HG03280 (cell line): ENCODE data around the gene RNF13.
"Not testable (repeated sequence)": the region's sequence is repeated elsewhere in the genome, so short reads cannot be mapped to it uniquely, and the experiment has no call there.

Experiments
- ATAC-seq: cut with Tn5 transposase; IDR thresholded peaks from one replicate; pipeline ENCODE4 v1.9.1; 2021; ENCODE audit warnings: mild to moderate bottlenecking, moderate library complexity; ENCODE audit not compliant: unreplicated experiment

The RNF13 gene

DNA sequence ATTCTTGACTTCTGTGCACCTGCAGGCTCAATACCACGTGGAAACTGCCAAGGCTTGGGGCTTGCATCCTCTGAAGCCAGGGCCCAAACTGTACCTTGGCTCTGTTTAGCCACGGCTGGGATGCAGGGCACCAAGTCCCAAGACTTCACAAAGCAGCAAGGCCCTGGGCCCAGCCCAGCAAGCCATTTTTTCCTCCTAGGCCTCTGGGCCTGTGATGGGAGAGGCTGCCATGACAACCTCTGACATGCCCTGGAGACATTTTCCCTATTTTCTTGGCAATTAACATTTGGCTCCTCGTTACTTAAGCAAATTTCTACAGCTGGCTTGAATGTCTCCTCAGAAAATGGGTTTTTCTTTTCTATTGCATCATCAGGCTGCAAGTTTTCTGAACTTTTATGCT lies 25.5 kb downstream of the RNF13 start:
- ATAC-seq: not testable (repeated sequence)

DNA sequence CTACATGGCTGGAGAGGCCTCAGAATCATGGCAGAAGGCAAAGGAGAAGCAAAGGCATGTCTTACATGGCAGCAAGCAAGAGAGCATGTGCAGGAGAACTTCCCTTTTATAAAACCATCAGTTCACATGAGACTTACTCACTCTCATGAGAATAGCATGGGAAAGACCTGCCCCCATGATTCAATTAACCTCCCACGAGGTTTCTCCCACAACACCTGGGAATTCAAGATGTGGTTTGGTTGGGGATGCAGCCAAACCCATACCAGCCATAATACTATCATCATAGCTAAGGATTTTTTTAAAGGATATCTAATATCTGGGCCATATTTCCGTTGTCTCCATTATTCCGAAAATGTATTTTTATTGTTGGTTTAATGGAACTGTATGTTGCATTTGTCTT lies 26.5 kb downstream of the RNF13 start:
- ATAC-seq: not testable (repeated sequence)

DNA sequence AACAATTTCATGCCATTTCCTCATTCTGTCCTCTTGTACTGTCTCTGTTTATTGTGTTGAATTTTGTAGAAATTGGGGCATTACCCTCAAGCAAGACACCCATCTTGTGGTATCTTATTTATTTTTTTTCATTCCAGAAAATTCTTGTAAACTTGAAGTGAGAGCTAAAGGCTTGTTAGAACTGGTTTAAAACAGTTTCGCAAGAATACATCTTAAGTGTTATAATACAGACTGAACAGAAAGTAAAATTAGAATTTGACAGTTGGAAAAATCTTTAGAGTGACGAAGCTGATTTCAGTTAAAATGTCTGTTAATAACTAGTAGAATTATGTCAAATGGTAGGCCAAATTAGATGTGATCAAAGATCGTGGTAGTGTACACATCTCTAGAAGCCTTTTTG lies 26.9 kb downstream of the RNF13 start:
- no peak for ATAC-seq

DNA sequence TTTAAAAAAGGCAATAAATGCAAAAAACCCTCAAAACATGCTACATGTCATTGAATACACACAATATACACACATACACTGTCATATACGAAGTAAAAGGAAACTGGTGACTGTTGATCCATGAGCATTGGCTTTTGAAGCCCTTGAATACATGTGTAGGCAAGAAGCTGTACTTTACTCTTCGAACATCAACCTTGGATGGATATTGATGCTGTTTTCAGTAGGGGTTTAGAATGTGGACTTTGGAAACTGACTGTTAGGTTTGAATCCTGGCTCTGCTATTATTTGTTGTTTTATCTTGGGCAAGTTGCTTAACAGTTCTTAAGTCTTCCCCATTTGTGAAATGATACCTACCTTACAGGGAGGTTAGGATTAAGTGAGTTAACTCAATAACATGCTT lies 30.5 kb downstream of the RNF13 start:
- no peak for ATAC-seq

DNA sequence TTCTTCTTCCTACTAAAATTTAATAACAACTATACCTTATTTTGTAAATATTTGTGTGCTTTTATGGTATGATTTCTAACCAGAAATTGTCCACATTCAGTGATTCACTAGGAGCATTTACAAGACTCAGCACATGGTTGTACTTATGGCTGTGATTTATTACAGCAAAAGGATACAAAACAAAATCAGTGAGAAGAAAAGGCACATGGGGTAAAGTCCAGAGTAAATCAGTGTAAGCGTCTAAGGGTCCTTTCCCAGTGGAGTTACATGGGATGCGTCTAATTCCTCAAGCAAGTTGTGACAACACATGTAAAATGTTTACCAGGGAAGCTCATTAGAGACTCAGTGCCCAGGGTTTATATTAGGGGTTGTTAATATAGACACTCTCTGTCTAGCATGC lies 31.1 kb downstream of the RNF13 start:
- ATAC-seq: no peak

DNA sequence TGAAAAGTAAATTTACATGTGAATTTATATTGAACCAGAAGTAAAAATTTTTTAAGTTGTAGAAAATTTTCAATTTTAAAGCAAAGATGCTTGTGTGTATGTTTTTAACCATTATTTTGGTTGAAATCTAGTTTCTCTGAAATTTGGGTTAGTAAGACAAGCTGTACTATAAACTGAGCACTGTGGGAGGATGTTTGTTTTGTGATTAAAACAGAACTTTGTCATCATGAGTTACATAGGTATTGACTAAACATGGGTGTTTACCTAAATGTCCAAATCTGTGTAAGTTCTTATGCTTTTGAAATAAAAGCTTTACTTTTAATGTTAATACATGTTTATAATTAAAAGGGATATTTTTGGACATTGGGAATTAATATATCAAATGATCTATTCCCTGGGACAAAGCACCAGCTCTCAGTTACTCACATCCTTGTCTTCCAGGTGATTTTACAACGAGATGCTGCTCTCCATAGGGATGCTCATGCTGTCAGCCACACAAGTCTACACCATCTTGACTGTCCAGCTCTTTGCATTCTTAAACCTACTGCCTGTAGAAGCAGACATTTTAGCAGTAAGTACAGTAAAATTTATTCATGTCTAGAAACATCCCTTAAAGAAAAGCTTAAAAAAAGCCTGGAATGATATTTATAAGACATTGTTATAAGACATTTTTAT lies 32.7 kb downstream of the RNF13 start:
- ATAC-seq: no peak

DNA sequence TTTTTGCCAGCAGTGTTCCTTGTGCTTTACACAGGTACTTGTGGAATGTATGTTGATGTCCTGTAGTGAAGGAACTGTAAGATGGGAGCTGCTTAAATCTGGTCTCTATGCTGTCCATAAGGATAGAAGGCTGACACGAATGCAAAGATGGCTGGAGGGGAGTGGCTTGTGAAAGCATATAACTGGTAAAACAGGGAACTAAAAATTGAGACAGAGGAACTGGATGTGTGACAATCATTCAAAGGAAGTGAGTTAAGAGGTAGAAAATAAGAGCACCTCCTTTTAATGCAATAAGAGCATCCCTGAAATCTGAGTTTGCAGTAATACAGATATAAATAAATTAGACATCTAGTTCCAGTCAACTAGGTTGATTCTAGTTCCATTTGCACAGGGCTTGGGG lies 35.2 kb downstream of the RNF13 start:
- ATAC-seq: no peak

DNA sequence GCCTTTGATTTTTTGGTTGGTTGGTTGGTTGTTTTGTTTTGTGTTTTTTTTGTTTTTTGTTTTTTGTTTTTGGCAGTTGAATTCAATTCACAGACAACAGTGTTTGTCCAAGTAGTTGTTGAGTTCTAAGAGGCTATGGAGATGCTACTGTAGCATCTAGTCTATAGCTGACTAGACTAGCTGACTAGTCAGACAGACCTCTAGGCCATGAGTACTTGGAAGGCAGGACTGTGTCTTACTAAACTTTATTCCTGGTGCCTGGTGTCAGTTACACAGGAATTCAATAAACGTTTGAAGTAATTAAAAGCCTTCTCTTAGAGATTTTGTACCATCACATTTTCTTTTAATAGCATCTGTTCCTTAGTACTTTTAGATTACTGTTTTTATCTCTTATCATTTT lies 35.7 kb downstream of the RNF13 start:
- no peak for ATAC-seq

DNA sequence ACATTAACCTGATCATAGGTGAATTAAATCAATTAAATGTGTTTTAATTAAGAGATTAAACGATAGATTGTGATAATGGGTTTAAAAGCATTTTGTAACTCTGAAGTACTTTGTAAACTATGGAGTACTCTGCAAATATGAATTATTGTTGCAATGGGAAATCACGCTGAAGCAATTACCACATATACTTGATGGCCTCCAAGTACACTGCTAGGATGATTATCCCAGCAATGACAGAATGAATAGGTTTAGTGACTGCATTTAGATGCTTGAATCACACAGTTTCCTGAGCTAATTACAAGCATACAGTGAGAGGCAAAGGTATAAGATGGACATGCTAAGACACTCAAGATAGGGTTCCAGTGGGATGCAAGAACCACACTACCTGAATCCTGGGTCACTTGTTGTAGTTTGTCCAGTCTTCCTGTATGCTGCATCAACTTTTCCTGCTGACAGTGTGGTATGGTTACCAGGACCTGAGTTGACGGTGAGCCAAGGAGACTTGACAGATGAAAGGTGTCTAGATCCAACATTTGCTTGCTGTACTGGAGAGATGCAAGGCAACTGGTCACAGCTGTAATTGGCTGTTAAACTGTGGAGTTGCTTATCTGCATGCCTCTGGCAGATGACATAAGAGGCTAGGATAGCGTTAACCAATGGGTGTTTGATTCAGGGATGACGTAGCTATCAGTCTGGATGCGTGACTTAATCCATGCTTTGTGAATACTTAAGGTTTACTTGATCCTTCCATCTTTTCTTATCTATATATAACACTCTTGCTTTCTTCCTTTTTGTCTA lies 38.0 kb downstream of the RNF13 start:
- ATAC-seq: no peak

DNA sequence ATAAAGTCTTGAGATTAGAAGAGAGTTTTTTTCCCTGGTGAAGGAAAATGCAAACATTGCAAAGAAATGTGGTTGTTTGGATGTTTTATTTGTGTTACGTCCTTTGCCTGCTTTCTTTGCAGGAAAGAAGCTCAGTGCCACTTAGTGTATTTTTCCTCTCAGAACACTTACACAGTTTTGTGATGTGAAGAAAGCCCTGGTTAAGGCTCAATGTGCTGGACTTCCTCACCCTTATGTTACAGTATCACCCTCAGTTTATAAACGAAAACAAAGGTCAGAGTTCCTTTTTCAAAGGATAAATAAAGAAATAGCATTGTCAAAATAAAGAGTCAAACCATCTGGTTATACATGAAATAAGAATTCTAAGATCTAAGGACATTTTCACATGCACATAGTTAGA lies 45.9 kb downstream of the RNF13 start:
- ATAC-seq: no peak

DNA sequence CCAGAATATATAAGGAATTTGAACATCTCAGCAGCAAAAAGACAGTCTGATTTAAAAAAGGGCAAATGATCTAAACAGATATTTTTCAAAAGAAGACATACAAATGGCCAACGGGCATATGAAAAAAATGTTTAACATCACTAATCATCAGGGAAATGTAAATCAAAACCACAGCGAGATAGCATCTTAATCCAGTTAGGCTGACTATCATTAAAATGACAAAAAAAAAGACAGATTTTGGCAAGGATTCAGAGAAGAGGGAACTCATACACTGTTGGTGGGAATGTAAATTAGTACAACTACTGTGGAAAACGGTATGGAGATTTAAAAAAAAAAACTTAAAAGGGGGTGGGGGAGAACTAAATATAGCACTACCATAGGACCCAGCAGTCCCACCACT lies 47.9 kb downstream of the RNF13 start:
- no peak for ATAC-seq

DNA sequence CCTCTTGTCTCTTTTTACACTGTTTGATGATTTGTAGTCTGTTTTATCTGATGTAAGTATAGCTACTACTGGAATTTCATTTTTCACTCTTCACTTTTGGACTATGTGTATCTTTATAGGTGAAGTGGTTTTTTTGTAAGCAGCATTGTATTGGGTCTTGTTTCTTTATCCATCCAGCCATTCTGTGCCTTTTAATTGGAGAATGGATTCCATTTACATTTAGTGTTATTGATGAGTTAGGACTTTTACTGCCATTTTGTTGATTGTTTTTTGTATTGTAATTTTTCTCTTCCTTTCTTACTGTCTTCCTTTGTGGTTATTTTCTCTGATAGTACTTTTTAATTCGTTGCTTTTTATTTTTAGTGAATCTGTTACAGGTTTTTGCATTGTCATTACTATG lies 54.5 kb downstream of the RNF13 start:
- ATAC-seq: no peak

DNA sequence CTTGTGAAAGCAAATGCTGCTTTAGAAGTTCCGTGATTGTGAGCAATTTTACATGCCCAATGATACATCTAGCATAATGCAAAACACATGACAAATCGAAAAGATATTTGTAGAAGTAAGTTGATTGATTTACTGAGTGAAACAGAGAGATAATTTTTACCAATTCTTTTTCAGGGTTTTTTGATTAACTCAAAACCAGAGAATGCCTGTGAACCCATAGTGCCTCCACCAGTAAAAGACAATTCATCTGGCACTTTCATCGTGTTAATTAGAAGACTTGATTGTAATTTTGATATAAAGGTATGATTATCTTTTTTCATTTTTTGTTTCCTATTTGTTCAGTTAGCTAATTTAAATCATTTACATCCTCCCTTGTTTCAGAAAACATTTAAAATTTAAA lies 58.8 kb downstream of the RNF13 start:
- ATAC-seq: no peak

DNA sequence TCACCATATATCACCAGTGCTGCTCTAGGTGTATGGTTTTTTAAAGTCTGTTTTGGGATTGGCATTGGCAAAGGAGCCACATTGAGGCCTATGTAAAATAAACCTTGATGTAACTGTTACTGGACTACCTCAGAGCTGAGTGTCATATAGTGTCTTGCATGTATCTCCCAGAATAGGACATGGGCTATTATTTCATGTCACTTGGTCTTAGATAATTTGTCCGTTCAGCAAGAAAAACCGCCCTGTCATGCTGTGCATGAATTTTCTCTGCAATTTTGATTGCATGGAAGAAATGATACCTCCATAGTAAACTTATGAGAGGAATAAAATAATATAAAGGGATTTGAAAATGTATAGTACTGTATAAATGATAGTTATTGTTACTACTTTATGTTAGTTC lies 59.6 kb downstream of the RNF13 start:
- no peak for ATAC-seq

DNA sequence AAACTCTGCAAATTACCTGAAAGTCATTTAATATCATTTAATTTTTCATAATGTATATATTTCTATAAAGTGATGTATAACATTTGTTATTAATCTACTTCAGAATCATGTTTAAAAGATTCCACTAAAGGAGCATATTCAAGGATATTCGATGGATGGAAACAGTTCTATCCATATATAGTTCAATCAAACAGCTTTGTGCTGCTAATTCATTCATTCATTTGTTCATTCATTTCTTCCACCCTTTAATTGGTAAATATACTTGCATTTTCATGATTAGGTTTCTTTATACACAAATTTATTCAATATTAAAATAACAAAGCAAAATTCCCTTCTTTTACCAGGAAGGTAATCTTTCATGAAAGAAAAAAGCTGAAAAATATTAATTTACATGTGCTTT lies 64.7 kb downstream of the RNF13 start:
- ATAC-seq: no peak

DNA sequence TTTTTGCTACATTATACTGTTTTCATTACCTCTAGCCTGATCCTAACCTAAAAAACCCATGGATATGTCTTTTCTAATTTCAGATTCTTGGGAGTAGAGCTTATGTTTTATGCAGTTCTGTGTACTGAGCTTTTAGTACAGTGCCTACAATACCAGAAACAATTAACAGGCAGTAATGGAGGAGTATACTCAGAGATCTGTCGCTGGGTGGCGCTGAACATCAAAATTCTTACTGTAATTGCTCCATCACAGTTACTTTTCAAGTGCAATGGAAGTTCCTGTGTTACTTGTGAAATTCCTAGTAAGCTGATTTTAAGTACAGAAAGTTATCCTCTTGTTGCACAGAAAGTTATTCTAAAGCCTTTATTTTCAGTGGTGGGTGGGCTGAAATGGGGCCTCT lies 66.9 kb downstream of the RNF13 start:
- no peak for ATAC-seq

DNA sequence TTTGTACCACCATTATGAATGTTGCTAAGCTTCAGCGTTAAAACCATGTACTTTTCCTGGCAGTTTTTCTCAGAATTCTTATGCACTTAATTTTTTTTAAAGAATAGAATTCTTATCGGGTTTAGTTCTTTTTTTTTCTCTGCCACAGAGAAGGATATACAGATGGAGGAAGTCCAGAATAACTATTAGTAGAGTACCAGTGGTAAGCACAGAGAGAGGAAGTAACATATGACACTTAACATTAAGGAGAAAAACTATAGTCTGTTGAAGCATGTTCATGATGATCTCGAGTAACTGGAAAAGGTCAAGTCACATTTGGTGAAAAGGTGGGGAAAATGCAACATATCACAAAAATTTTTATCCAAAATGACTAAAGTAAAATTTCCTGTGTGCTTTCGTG lies 68.9 kb downstream of the RNF13 start:
- no peak for ATAC-seq

DNA sequence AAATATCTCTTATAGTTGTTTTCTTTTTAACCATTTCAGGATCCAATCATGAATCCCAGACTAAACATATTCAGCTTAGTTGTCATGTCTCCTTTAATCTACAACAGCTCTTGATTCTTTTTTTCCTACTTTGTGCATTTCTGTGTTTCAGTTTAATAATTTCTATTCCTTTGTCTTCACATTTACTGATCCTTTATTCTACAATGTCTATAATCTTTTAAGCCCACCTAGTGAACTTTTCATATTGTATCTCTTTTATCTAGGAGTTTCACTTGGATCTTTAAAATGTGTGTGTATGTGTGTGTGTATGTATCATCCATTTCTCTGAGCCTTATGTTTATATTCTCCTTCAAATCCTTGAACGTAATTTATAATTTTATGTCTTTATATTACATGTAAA lies 70.1 kb downstream of the RNF13 start:
- no peak for ATAC-seq

DNA sequence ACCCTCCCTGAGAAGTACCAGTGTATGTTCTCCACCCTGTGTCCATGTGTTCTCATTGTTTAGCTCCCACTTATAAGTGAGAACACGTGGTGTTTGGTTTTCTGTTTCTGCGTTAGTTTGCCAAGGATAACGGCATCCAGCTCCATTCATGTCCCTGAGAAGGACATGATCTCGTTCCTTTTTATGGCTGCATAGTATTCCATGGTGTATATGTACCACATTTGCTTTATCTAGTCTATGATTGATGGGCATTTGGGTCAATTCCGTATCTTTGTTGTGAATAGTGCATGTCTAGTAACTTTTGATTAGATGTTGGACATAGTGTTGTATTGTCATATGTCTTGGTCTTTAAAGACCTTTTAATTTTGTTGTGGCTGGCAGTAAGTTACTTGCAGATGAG lies 70.8 kb downstream of the RNF13 start:
- not testable (repeated sequence) for ATAC-seq

DNA sequence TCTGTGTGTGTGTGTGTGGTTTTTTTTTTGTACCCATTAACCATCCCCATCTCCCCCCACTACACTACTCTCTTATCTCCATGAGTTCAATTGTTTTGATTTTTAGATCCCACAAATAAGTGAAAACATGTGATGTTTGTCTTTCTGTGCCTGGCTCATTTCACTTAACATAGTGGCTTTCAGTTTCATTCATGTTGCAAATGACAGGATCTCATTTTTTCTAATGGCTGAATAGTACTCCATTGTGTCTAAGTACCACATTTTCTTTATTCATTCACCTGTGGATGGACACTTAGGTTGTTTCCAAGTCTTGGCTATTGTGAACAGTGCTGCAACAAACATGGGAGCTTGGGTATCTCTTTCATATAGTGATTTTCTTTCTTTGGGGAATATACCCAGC lies 71.8 kb downstream of the RNF13 start:
- not testable (repeated sequence) for ATAC-seq

DNA sequence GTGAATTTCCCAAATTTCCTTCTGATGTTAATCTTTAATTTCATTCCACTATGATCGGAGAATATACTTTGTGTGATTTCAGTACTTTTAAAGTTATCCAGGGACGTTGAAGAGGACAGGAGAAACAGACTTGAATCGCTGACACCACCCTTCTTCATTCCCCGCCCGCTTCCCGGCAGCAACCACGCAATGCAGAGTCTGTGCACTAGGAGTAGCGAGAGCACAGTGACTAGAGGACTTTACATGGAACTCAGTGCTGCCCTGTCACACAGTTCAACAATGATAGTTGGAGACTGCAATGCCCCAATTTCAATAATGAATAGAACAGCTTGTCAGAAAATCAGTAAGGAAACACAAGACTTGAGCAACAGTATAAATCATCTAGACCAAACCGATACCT lies 73.9 kb downstream of the RNF13 start:
- no peak for ATAC-seq

DNA sequence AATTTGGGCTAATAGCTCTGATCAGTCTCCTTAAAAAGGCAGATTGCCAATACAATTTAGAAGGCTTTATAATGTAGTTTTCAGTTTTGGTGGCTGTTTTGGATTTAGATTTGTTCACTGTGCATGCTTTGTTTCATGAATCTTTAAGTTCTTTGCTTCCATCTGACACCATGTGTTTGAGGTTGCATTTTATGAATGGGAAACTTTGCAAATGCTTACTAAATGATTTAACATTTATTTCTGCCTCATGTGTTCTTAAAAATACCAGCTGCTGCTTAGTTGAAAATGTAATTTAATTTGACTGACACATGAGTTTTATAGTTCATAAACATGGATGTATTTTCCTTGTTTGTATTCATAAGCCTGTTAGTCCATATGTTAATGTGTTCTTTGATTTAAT lies 78.6 kb downstream of the RNF13 start:
- ATAC-seq: no peak

DNA sequence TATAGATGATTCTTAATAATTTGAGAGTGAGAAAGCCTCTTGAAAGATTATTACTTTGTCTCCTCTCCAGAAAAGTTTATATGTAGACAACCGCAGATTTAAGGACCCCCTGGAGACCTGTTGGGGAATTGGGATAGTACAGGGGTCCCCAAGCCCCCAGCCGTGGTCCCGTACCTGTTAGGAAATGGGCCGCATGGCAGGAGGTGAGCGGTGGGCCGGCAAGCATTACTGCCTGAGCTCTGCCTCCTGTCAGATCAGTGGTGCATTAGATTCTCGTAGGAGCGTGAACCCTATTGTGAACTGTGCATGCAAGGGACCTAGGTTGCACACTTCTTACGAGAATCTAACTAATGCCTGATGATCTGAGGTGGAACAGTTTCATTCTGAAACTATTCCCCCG lies 79.4 kb downstream of the RNF13 start:
- ATAC-seq: no peak
